Measurements from ENCODE around the gene KDM4C.

DNA sequence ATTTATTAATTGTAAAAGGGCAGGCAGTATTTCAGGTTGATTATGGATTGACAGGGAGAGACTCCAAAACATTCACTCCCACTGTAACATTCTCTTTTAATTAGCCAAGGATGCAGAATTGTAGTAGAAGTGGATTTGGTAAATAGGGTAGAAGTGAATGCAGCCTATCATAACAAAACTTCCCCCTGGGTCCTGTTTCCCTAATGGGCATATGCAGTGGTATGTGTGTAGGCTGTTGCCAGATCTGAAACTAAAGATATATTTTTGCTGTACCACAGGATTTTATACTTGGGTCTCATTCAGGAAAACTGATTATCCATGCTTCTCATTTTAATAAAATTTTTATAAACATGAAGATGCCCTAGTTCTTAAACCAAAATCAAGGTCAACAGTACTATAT, 351.2 kb downstream of the KDM4C start:
- TF ChIP-seq, protein P1, sequence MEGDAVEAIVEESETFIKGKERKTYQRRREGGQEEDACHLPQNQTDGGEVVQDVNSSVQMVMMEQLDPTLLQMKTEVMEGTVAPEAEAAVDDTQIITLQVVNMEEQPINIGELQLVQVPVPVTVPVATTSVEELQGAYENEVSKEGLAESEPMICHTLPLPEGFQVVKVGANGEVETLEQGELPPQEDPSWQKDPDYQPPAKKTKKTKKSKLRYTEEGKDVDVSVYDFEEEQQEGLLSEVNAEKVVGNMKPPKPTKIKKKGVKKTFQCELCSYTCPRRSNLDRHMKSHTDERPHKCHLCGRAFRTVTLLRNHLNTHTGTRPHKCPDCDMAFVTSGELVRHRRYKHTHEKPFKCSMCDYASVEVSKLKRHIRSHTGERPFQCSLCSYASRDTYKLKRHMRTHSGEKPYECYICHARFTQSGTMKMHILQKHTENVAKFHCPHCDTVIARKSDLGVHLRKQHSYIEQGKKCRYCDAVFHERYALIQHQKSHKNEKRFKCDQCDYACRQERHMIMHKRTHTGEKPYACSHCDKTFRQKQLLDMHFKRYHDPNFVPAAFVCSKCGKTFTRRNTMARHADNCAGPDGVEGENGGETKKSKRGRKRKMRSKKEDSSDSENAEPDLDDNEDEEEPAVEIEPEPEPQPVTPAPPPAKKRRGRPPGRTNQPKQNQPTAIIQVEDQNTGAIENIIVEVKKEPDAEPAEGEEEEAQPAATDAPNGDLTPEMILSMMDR (IDR thresholded peaks at IDR 0.05), result no peak
- no peak for TF ChIP-seq POLR2A (IDR thresholded peaks at IDR 0.05)

Measured in thyroid gland (tissue), 4 donors.